Neuronal stem cell (in vitro differentiated cells): ENCODE measurements around the gene PRMT2.

Source experiments
- DNase-seq: peaks from one replicate; pipeline ENCODE4 v3.0.0-alpha.2; 2013; ENCODE audit warnings: low spot score
- H2AFZ ChIP-seq: one replicate; pipeline ENCODE4 v1.6.1; 2013; ENCODE audit warnings: mild to moderate bottlenecking, low read length, inconsistent platforms
- H2AK5ac ChIP-seq: 2 replicates; pipeline ENCODE4 v1.6.1; 2013; ENCODE audit warnings: low read depth, mild to moderate bottlenecking, inconsistent platforms, low read length, moderate library complexity, mixed read lengths
- H2BK120ac ChIP-seq: 2 replicates; pipeline ENCODE4 v1.6.1; 2013; ENCODE audit warnings: low read depth, mild to moderate bottlenecking, inconsistent platforms, low read length, moderate library complexity, mixed read lengths
- H2BK12ac ChIP-seq: one replicate; pipeline ENCODE4 v1.6.1; 2013; ENCODE audit warnings: low read length, inconsistent platforms
- H2BK15ac ChIP-seq: 2 replicates; pipeline ENCODE4 v1.6.1; 2013; ENCODE audit warnings: mild to moderate bottlenecking, low read length, inconsistent platforms, mixed read lengths
- H2BK5ac ChIP-seq: one replicate; pipeline ENCODE4 v1.6.1; 2013; ENCODE audit warnings: inconsistent platforms, mild to moderate bottlenecking, low read length, moderate library complexity
- H3K14ac ChIP-seq: one replicate; pipeline ENCODE4 v1.6.1; 2013; ENCODE audit warnings: low read length, inconsistent platforms
- H3K18ac ChIP-seq: 2 replicates; pipeline ENCODE4 v1.6.1; 2013; ENCODE audit warnings: low read length, inconsistent platforms
- H3K23ac ChIP-seq: 2 replicates; pipeline ENCODE4 v1.6.1; 2013; ENCODE audit warnings: low read depth, mild to moderate bottlenecking, mixed read lengths, low read length, inconsistent platforms; ENCODE audit not compliant: poor library complexity
- H3K27ac ChIP-seq: replicated peaks from 3 replicates; pipeline ENCODE4 v1.5.1; 2013; ENCODE audit warnings: low read length, inconsistent platforms
- H3K27me3 ChIP-seq, 3 experiments: 2 replicates each; pipeline ENCODE4 v1.6.1; 2013; ENCODE audit warnings: low read length in 3 of 3, mild to moderate bottlenecking in 2 of 3, inconsistent platforms in 1 of 3, low read depth in 1 of 3, mixed read lengths in 1 of 3, moderate library complexity in 1 of 3; ENCODE audit not compliant: control insufficient read depth in 3 of 3, insufficient read depth in 3 of 3
- H3K36me3 ChIP-seq, 2 donors: replicated peaks in 1 of 2; 2 replicates each; pipeline ENCODE4 v1.6.1; 2013; ENCODE audit warnings: low read length in 2 of 2; ENCODE audit not compliant: control insufficient read depth in 2 of 2, insufficient read depth in 2 of 2
- H3K4ac ChIP-seq: 2 replicates; pipeline ENCODE4 v1.6.1; 2013; ENCODE audit warnings: inconsistent platforms, mild to moderate bottlenecking, low read length, moderate library complexity
- H3K4me1 ChIP-seq, 2 donors: 1 replicate in 1 of 2; 2 replicates in 1 of 2; pipeline ENCODE4 v1.6.1; 2013; ENCODE audit warnings: low read length in 2 of 2, low read depth in 1 of 2; ENCODE audit not compliant: control insufficient read depth in 2 of 2, insufficient read depth in 1 of 2
- H3K4me2 ChIP-seq: one replicate; pipeline ENCODE4 v1.6.1; 2013; ENCODE audit warnings: mild to moderate bottlenecking, low read length, inconsistent platforms; ENCODE audit not compliant: insufficient read depth, poor library complexity, severe bottlenecking
- H3K4me3 ChIP-seq, 2 donors: 2 replicates each; pipeline ENCODE4 v1.5.1; 2013; ENCODE audit warnings: low read length in 2 of 2, mild to moderate bottlenecking in 2 of 2, inconsistent platforms in 1 of 2, moderate library complexity in 1 of 2
- H3K79me1 ChIP-seq: one replicate; pipeline ENCODE4 v1.6.1; 2013; ENCODE audit warnings: low read depth, mild to moderate bottlenecking, inconsistent platforms, low read length, moderate library complexity
- H3K9ac ChIP-seq: one replicate; pipeline ENCODE4 v1.6.1; 2013; ENCODE audit warnings: mild to moderate bottlenecking, low read depth, low read length, inconsistent platforms; ENCODE audit not compliant: poor library complexity
- H3K9me3 ChIP-seq, 2 donors: replicated peaks in 1 of 2; 2 replicates each; pipeline versions ENCODE3 to v1.6.1; 2013; ENCODE audit warnings: low read length in 2 of 2, mild to moderate bottlenecking in 2 of 2, inconsistent platforms in 1 of 2, low read depth in 1 of 2, mixed read lengths in 1 of 2, moderate library complexity in 1 of 2; ENCODE audit not compliant: control insufficient read depth in 2 of 2, insufficient read depth in 1 of 2
- H4K8ac ChIP-seq: one replicate; pipeline ENCODE4 v1.6.1; 2013; ENCODE audit warnings: low read depth, mild to moderate bottlenecking, inconsistent platforms, low read length, moderate library complexity
- H4K91ac ChIP-seq: one replicate; pipeline ENCODE4 v1.6.1; 2013; ENCODE audit warnings: low read length, low read depth, mild to moderate bottlenecking, inconsistent platforms; ENCODE audit not compliant: poor library complexity
- WGBS, 2 donors: extraction: QIAGEN DNeasy Blood & Tissue Kit; methylation state at CpG; one replicate each; pipeline ENCODE4 v1.1.7; 2013; ENCODE audit warnings: missing lambda C conversion rate in 2 of 2, mixed read lengths in 1 of 2; ENCODE audit not compliant: insufficient read length in 2 of 2, insufficient replicate concordance in 1 of 2; ENCODE audit errors: extremely low coverage in 2 of 2; 5-methylcytosine and 5-hydroxymethylcytosine counted together

PRMT2 gene

GRCh38 chr21:46664316-46664995 lies 29.0 kb downstream of the PRMT2 start:
- H3K4ac ChIP-seq = no peak overlapping the region
- no peaks in the 10 kb centered on the region for H3K79me1 ChIP-seq
- H3K9ac ChIP-seq = peak overlapping the region; percentile 2
- no peak overlapping the region for H4K91ac ChIP-seq
- H3K9me3 ChIP-seq = peaks cover 4 to 14% of the 10 kb centered on the region in 2 donors
- H4K8ac ChIP-seq = no peak overlapping the region
- no peak overlapping the region for H2AFZ ChIP-seq
- H3K36me3 ChIP-seq = peaks cover 12 to 67% of the 10 kb centered on the region in 2 donors
- H3K4me1 ChIP-seq = peaks cover 0 to 8% of the 10 kb centered on the region in 2 donors
- H3K27me3 ChIP-seq = peaks cover 0 to 10% (median 0%) of the 10 kb centered on the region in 3 experiments
- no peak for DNase-seq
- peak overlapping the region in 1 of 2 donors; percentile 68 for H3K4me3 ChIP-seq
- no peak overlapping the region for H3K4me2 ChIP-seq
- H2AK5ac ChIP-seq = no peak overlapping the region
- peak overlapping the region; percentile 52 for H3K23ac ChIP-seq
- H3K27ac ChIP-seq = no peak overlapping the region
- H3K18ac ChIP-seq = no peak overlapping the region
- H2BK5ac ChIP-seq = no peak overlapping the region
- H2BK120ac ChIP-seq = no peak overlapping the region
- no peak overlapping the region for H2BK12ac ChIP-seq
- H3K14ac ChIP-seq = no peak overlapping the region
- H2BK15ac ChIP-seq = no peak overlapping the region
- no CpG with 5 or more reads among the region's 24 CpGs for WGBS, 2 donors

GRCh38 chr21:46665566-46665965 lies 30.1 kb downstream of the PRMT2 start:
- H4K8ac ChIP-seq = no peak overlapping the region
- no peak overlapping the region for H3K4me2 ChIP-seq
- H4K91ac ChIP-seq = no peak overlapping the region
- H3K27ac ChIP-seq = no peak overlapping the region
- H3K23ac ChIP-seq = no peak overlapping the region
- no peak overlapping the region for H2BK15ac ChIP-seq
- no peak overlapping the region for H3K18ac ChIP-seq
- H2BK120ac ChIP-seq = no peak overlapping the region
- H3K9me3 ChIP-seq = peaks cover 4 to 14% of the 10 kb centered on the region in 2 donors
- H2AFZ ChIP-seq = no peak overlapping the region
- peaks cover 0 to 8% of the 10 kb centered on the region in 2 donors for H3K4me1 ChIP-seq
- no peak overlapping the region for H2BK12ac ChIP-seq
- no peak overlapping the region for H3K4ac ChIP-seq
- peaks cover 0 to 10% (median 0%) of the 10 kb centered on the region in 3 experiments for H3K27me3 ChIP-seq
- no peak overlapping the region for H3K9ac ChIP-seq
- H3K4me3 ChIP-seq = no peak overlapping the region
- H2BK5ac ChIP-seq = no peak overlapping the region
- DNase-seq = no peak
- H3K36me3 ChIP-seq = peaks cover 9 to 55% of the 10 kb centered on the region in 2 donors
- H3K79me1 ChIP-seq = no peaks in the 10 kb centered on the region
- H3K14ac ChIP-seq = no peak overlapping the region
- WGBS, 2 donors = no CpG with 5 or more reads among the region's 3 CpGs
- no peak overlapping the region for H2AK5ac ChIP-seq

DNA sequence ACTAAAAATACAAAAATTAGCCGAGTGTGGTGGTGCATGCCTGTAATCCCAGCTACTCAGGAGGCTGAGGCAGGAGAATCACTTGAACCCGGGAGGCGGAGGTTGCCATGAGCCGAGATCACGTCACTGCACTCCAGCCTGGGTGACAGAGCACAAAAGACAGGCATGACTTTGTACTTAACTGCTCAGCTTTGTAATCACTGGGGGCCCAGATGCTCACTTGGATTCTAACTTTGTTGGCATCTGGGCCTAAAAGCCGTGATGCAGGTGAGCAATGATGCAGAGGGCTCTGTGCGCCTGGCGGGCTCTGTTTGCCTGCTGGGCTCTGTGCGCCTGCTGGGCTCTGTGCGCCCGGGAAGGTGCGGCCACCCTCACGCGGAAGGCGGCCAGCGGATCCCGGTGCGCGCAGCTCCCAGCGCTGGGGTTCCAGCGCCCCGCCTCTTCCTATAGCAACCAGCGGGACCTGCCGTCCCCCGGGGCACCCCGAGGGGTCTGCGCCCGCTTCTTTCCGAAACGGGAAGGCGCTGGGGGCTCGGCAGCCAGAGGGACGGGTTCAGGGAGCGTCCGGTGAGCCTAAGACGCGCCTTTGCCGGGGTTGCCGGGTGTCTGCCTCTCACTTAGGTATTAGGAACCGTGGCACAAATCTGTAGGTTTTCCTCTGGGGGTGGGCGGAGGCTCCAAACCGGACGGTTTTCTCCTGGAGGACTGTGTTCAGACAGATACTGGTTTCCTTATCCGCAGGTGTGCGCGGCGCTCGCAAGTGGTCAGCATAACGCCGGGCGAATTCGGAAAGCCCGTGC lies 31.7 kb downstream of the PRMT2 start:
- Histone ChIP-seq H3K4me3 (peak overlapping the region in 1 of 2 donors; percentile 88), H3K4me2 (peak overlapping the region; percentile 93)

More for the DNA sequence above, 31.7 kb downstream of the PRMT2 start:
- Histone ChIP-seq H2AK5ac (peak overlapping the region; percentile 50), H3K27ac (no peak overlapping the region), H3K14ac (peak overlapping the region; percentile 63), H3K23ac (peak overlapping the region; percentile 67), H4K91ac (no peak overlapping the region), H4K8ac (no peak overlapping the region), H2BK12ac (no peak overlapping the region), H2AFZ (no peak overlapping the region), H2BK120ac (no peak overlapping the region), H2BK5ac (peak overlapping the region; percentile 84), H3K27me3 (peaks cover 0 to 10% (median 0%) of the 10 kb centered on the region in 3 experiments), H3K36me3 (peaks cover 9 to 48% of the 10 kb centered on the region in 2 donors), H2BK15ac (peak overlapping the region; percentile 94), H3K9me3 (peaks cover 4 to 17% of the 10 kb centered on the region in 2 donors), H3K4me1 (peaks cover 0 to 5% of the 10 kb centered on the region in 2 donors), H3K9ac (peak overlapping the region; percentile 87), H3K18ac (peak overlapping the region; percentile 96), H3K4ac (no peak overlapping the region), H3K79me1 (no peaks in the 10 kb centered on the region)
- no peak for DNase-seq
- whole genome bisulfite sequencing, 2 donors = no CpG with 5 or more reads among the region's 53 CpGs
